ENCODE results near the gene RAB37.
A peak's percentile ranks its signal among the peaks of the same experiment; 100 is the strongest.

The RAB37 gene

GRCh38 chr17:74761931-74762330 lies 24.9 kb downstream of the RAB37 start:
- Histone ChIP-seq H2BK5ac (ENCODE audit: low read depth, low read length, poor library complexity) (no peak overlapping the region), H3K14ac (ENCODE audit: low read length) (no peak overlapping the region), H3K4ac (ENCODE audit: low read depth, low read length) (no peak overlapping the region), H3K23ac (ENCODE audit: low read length) (no peak overlapping the region), H3K27ac (ENCODE audit: low read depth, low read length) (no peak overlapping the region), H3K36me3 (ENCODE audit: control insufficient read depth in 1 of 2, insufficient read depth in 2 of 2, low read length in 2 of 2) (peaks cover 0 to 2% of the 10 kb centered on the region in 2 experiments), H3K18ac (ENCODE audit: low read length) (peak overlapping the region; percentile 7), H4K91ac (ENCODE audit: low read depth, low read length) (no peak overlapping the region), H2AFZ (ENCODE audit: insufficient read depth, low read length, poor library complexity) (no peak overlapping the region), H2BK120ac (ENCODE audit: insufficient read depth, low read length, poor library complexity) (no peak overlapping the region), H3K4me2 (ENCODE audit: low read length) (no peak overlapping the region), H4K8ac (ENCODE audit: low read depth, low read length) (no peak overlapping the region), H4K12ac (ENCODE audit: low read depth, low read length) (no peak overlapping the region), H3K9ac (ENCODE audit: low read length) (peak overlapping the region; percentile 17), H3K4me3 (ENCODE audit: low read depth, low read length) (no peak overlapping the region), H3K27me3 (ENCODE audit: insufficient read depth, low read length) (no peaks in the 10 kb centered on the region), H3K9me3 (ENCODE audit: insufficient read depth, low read depth, low read length) (peaks cover 3% of the 10 kb centered on the region), H2BK12ac (ENCODE audit: low read length) (no peak overlapping the region), H2AK5ac (ENCODE audit: low read length) (no peak overlapping the region), H3K79me2 (ENCODE audit: control insufficient read depth, insufficient read depth, low read length, poor library complexity) (peaks cover 18% of the 10 kb centered on the region), H3K79me1 (ENCODE audit: low read length) (peaks cover 18% of the 10 kb centered on the region), H3K4me1 (ENCODE audit: control insufficient read depth in 1 of 2, insufficient read depth in 2 of 2, low read length in 2 of 2) (peaks cover 43 to 52% of the 10 kb centered on the region in 2 experiments)
- WGBS (ENCODE audit: extremely low coverage, insufficient coverage, insufficient read length), result no CpG with 5 or more reads among the region's 11 CpGs
- DNase-seq, result no peak

GRCh38 chr17:74763565-74764387 lies 26.7 kb downstream of the RAB37 start:
- Histone ChIP-seq H3K4me2 (ENCODE audit: low read length) (no peak overlapping the region), H3K79me2 (ENCODE audit: control insufficient read depth, insufficient read depth, low read length, poor library complexity) (peaks cover 8% of the 10 kb centered on the region), H3K9ac (ENCODE audit: low read length) (no peak overlapping the region), H4K91ac (ENCODE audit: low read depth, low read length) (no peak overlapping the region), H2BK120ac (ENCODE audit: insufficient read depth, low read length, poor library complexity) (no peak overlapping the region), H3K27me3 (ENCODE audit: insufficient read depth, low read length) (no peaks in the 10 kb centered on the region), H3K14ac (ENCODE audit: low read length) (no peak overlapping the region), H4K12ac (ENCODE audit: low read depth, low read length) (no peak overlapping the region), H3K23ac (ENCODE audit: low read length) (no peak overlapping the region), H2AK5ac (ENCODE audit: low read length) (no peak overlapping the region), H2BK5ac (ENCODE audit: low read depth, low read length, poor library complexity) (no peak overlapping the region), H4K8ac (ENCODE audit: low read depth, low read length) (no peak overlapping the region), H3K4me3 (ENCODE audit: low read depth, low read length) (no peak overlapping the region), H2BK12ac (ENCODE audit: low read length) (no peak overlapping the region), H3K36me3 (ENCODE audit: control insufficient read depth in 1 of 2, insufficient read depth in 2 of 2, low read length in 2 of 2) (peaks cover 3 to 9% of the 10 kb centered on the region in 2 experiments), H3K4me1 (ENCODE audit: control insufficient read depth in 1 of 2, insufficient read depth in 2 of 2, low read length in 2 of 2) (peaks cover 29 to 36% of the 10 kb centered on the region in 2 experiments), H3K18ac (ENCODE audit: low read length) (no peak overlapping the region), H3K4ac (ENCODE audit: low read depth, low read length) (peak overlapping the region; percentile 9), H3K79me1 (ENCODE audit: low read length) (peaks cover 15% of the 10 kb centered on the region), H3K27ac (ENCODE audit: low read depth, low read length) (no peak overlapping the region), H3K9me3 (ENCODE audit: insufficient read depth, low read depth, low read length) (peaks cover 3% of the 10 kb centered on the region), H2AFZ (ENCODE audit: insufficient read depth, low read length, poor library complexity) (no peak overlapping the region)
- no CpG with 5 or more reads among the region's 16 CpGs for WGBS (ENCODE audit: extremely low coverage, insufficient coverage, insufficient read length)
- DNase-seq, result no peak

GRCh38 chr17:74764751-74765286 lies 27.8 kb downstream of the RAB37 start:
- H3K79me1 ChIP-seq (ENCODE audit: low read length), result peaks cover 7% of the 10 kb centered on the region
- no peak overlapping the region for H3K4me2 ChIP-seq (ENCODE audit: low read length)

GRCh38 chr17:74766413-74766812 lies 29.4 kb downstream of the RAB37 start:
- Histone ChIP-seq H4K8ac (ENCODE audit: low read depth, low read length) (no peak overlapping the region), H3K36me3 (ENCODE audit: control insufficient read depth in 1 of 2, insufficient read depth in 2 of 2, low read length in 2 of 2) (peaks cover 19 to 28% of the 10 kb centered on the region in 2 experiments), H3K27ac (ENCODE audit: low read depth, low read length) (no peak overlapping the region), H3K18ac (ENCODE audit: low read length) (no peak overlapping the region), H3K4me1 (ENCODE audit: control insufficient read depth in 1 of 2, insufficient read depth in 2 of 2, low read length in 2 of 2) (peaks cover 8 to 11% of the 10 kb centered on the region in 2 experiments), H3K4me3 (ENCODE audit: low read depth, low read length) (no peak overlapping the region), H3K79me1 (ENCODE audit: low read length) (no peaks in the 10 kb centered on the region), H3K23ac (ENCODE audit: low read length) (no peak overlapping the region), H4K12ac (ENCODE audit: low read depth, low read length) (no peak overlapping the region), H2AFZ (ENCODE audit: insufficient read depth, low read length, poor library complexity) (no peak overlapping the region), H4K91ac (ENCODE audit: low read depth, low read length) (no peak overlapping the region), H3K79me2 (ENCODE audit: control insufficient read depth, insufficient read depth, low read length, poor library complexity) (peaks cover under 1% of the 10 kb centered on the region), H2AK5ac (ENCODE audit: low read length) (no peak overlapping the region), H2BK5ac (ENCODE audit: low read depth, low read length, poor library complexity) (no peak overlapping the region), H2BK12ac (ENCODE audit: low read length) (no peak overlapping the region), H3K4me2 (ENCODE audit: low read length) (no peak overlapping the region), H2BK120ac (ENCODE audit: insufficient read depth, low read length, poor library complexity) (no peak overlapping the region), H3K9ac (ENCODE audit: low read length) (no peak overlapping the region), H3K9me3 (ENCODE audit: insufficient read depth, low read depth, low read length) (no peaks in the 10 kb centered on the region), H3K14ac (ENCODE audit: low read length) (no peak overlapping the region), H3K27me3 (ENCODE audit: insufficient read depth, low read length) (no peaks in the 10 kb centered on the region), H3K4ac (ENCODE audit: low read depth, low read length) (no peak overlapping the region)
- WGBS (ENCODE audit: extremely low coverage, insufficient coverage, insufficient read length), result no CpG with 5 or more reads among the region's 2 CpGs
- no peak for DNase-seq

More at GRCh38 chr17:74764751-74765286, 27.8 kb downstream of the RAB37 start:
- Histone ChIP-seq H3K9me3 (ENCODE audit: insufficient read depth, low read depth, low read length) (no peaks in the 10 kb centered on the region), H3K36me3 (ENCODE audit: control insufficient read depth in 1 of 2, insufficient read depth in 2 of 2, low read length in 2 of 2) (peaks cover 12 to 18% of the 10 kb centered on the region in 2 experiments), H2BK12ac (ENCODE audit: low read length) (no peak overlapping the region), H2BK120ac (ENCODE audit: insufficient read depth, low read length, poor library complexity) (no peak overlapping the region), H3K9ac (ENCODE audit: low read length) (no peak overlapping the region), H3K18ac (ENCODE audit: low read length) (no peak overlapping the region), H3K27ac (ENCODE audit: low read depth, low read length) (no peak overlapping the region), H3K79me2 (ENCODE audit: control insufficient read depth, insufficient read depth, low read length, poor library complexity) (peaks cover 4% of the 10 kb centered on the region), H3K23ac (ENCODE audit: low read length) (no peak overlapping the region), H3K4me3 (ENCODE audit: low read depth, low read length) (peak overlapping the region; percentile 13), H3K14ac (ENCODE audit: low read length) (no peak overlapping the region), H2AFZ (ENCODE audit: insufficient read depth, low read length, poor library complexity) (no peak overlapping the region), H4K8ac (ENCODE audit: low read depth, low read length) (no peak overlapping the region), H3K4ac (ENCODE audit: low read depth, low read length) (no peak overlapping the region), H2AK5ac (ENCODE audit: low read length) (no peak overlapping the region), H4K12ac (ENCODE audit: low read depth, low read length) (no peak overlapping the region), H3K4me1 (ENCODE audit: control insufficient read depth in 1 of 2, insufficient read depth in 2 of 2, low read length in 2 of 2) (peaks cover 21 to 26% of the 10 kb centered on the region in 2 experiments), H3K27me3 (ENCODE audit: insufficient read depth, low read length) (no peaks in the 10 kb centered on the region), H4K91ac (ENCODE audit: low read depth, low read length) (no peak overlapping the region), H2BK5ac (ENCODE audit: low read depth, low read length, poor library complexity) (no peak overlapping the region)
- no peak for DNase-seq
- WGBS (ENCODE audit: extremely low coverage, insufficient coverage, insufficient read length), result no CpG with 5 or more reads among the region's 4 CpGs
